SHP77 (cell line): Measurements from ENCODE around the gene RBBP8.

Source experiments
- DNase-seq, 2 experiments: peaks; one replicate each; lab custom pipeline; 2025; lab: John Stamatoyannopoulos, UW

Gene RBBP8

GRCh38 chr18:22999212-22999611 lies 66.1 kb downstream of the RBBP8 start:
- no peak for DNase-seq

- no peak for DNase-seq
These were observed 66.5 kb downstream of the RBBP8 start for GRCh38 chr18:22999647-23000046.

DNA sequence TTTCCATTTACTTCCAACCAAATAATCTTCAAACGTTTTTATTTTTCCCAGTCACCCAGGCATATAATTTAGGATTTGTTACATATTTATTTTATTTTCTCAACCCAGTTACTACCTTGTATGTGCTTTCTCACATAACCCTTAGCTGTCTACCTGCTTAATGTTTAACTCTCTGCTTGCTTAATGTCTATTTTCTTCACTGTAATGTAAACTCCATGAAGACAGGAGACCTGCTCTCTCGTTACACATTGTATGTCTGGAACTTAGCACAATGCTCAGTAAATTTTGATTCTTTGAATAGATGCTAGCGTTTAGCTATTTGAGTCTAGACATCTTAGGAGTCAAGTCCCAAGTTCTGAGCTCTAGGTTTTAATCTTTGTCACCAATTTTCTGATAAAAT lies 70.2 kb downstream of the RBBP8 start:
- no peak for DNase-seq

DNA sequence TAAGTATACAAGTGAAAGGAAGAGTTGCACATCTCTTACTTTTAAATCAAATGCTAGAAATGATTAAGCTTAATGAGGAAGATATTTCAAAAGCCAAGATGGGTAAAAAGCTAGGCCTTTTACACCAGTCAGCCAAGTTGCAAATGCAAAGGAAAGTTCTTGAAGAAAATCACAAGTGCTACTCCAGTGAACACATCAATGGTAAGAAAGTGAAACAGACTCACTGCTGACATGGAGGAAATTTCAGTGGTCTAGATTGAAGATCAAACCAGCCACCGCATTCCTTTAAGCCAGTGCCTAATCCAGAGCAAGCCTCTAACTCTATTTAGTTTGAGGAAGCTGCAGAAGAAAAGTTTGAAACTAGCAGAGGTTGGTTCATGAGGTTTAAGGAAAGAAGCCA lies 79.1 kb downstream of the RBBP8 start:
- DNase-seq, result no peak

DNA sequence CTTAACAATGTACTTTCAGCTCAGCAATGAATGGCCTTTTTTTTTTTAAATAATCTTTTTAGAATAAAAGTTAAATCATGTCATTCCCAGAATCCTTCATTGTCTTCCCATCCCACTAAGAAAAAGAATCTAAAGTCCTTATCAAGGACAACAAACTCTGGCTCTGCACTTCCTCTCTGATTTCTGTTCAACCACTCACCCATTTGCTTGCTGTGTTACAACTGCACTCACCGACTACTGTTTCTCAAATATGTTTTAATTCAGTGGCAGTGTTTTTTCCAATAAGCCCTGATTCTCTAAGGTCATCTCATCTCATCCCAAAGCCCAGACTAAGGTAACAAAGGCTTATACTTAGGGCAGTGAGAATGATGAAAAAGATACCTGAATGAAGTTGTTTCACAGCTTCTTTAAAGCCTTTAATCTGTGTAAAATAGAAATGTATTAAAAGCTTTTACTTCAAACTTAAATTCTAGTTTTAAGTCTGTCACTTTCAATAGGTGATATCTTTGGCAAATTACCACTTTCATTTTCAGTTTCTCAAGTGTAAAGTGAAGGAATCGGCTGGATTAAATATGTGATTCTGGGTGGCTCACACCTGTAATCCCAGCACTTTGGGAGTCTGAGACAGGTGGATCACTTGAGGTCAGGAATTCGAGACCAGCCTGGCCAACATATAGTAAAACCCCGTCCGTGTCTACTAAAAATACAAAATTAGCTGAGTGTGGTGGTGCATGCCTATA lies 87.6 kb downstream of the RBBP8 start:
- no peak for DNase-seq

DNA sequence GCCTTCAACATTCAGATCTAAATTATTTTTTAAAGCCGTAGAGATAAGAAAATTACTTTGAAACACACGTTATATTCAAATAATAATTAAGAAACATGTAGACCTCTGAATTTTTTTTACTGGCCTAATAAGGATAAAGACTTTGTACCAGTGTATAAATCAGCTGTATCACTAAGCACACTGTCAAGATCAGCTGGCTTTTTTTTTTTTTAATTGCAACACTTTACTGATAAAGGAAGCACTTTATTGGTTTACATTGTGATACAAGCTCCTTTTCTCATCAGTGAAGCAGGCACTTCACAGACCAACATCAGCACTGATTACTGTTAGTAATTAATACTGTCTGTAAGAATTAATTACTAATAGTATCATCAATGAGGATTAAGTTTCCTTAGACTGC lies 88.5 kb downstream of the RBBP8 start:
- no peak for DNase-seq

DNA sequence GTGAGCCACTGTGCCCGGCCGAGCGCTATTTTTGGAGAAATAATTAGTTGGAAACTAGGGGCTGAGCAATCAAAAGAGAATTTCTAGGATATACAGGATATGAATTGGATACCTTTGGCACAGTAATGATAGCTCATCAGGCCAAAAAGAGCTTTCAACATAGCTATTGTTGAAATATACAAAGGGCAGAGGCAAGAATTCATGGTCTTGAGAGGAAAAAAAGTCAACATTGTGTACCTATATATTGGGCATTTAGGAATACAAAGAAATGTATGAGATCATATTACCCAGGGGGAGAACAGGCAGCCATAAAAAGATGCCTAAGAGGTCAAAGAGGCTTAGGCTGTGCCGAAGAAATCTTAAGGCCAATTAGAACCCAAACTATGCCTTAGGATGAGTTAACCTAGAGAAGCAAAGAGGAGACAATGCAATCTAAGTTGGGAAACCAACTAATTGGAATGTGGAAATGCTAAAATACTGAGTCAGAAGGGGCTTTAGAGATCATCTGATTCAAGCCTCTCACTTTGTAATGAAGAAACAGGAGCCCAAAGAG lies 99.0 kb downstream of the RBBP8 start:
- DNase-seq, result no peak

DNA sequence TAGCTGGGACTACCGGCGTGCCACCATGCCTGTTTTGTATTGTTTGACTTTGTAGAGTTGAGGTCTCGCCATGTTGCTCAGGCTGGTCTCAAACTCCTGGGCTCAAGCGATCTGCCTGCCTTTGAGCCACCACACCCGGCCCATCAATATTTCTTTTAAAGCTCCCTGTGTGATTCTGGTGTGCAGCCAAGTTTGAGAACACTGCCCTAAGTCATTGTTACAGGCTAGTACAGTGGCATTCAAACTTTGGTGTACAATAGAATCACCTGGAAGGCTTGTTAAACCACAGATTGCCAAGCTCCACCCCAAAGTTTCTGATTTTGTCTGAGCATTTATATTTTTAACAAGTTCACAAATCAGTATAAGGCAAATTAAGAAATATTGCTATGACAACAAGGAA lies 99.9 kb downstream of the RBBP8 start:
- no peak for DNase-seq

DNA sequence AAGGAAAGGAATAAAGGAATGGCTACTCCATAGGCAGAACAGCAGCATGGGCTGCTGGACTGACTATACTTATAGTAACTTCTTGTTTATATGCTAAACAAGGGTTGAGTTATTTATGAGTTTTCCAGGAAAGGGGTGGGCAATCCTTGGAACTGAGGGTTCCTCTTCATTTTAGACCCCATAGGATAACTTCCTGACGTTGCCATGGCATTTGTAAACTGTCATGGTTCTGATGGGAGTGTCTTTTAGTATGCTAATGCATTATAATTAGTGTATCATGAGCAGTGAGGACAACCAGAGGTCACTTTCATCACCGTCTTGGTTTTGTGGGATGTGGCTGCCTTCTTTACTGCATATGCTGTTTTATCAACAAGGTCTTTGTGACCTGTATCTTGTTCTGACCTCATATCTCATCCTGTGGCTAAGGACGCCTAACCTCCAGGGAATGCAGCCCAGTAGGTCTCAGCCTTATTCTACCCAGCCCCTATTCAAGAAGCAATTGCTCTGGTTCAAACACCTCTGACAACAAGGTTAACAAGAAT lies 103.6 kb downstream of the RBBP8 start:
- DNase-seq, result no peak

- DNase-seq, result no peak
These were observed 104.5 kb downstream of the RBBP8 start for GRCh38 chr18:23037646-23038045.

GRCh38 chr18:23038712-23039111 lies 105.6 kb downstream of the RBBP8 start:
- DNase-seq, result no peak

- no peak for DNase-seq
These were observed 109.0 kb downstream of the RBBP8 start for GRCh38 chr18:23042133-23042532.

GRCh38 chr18:23043803-23044376 lies 110.8 kb downstream of the RBBP8 start:
- DNase-seq, result no peak

GRCh38 chr18:23049698-23050373 lies 116.7 kb downstream of the RBBP8 start:
- DNase-seq, result no peak

DNA sequence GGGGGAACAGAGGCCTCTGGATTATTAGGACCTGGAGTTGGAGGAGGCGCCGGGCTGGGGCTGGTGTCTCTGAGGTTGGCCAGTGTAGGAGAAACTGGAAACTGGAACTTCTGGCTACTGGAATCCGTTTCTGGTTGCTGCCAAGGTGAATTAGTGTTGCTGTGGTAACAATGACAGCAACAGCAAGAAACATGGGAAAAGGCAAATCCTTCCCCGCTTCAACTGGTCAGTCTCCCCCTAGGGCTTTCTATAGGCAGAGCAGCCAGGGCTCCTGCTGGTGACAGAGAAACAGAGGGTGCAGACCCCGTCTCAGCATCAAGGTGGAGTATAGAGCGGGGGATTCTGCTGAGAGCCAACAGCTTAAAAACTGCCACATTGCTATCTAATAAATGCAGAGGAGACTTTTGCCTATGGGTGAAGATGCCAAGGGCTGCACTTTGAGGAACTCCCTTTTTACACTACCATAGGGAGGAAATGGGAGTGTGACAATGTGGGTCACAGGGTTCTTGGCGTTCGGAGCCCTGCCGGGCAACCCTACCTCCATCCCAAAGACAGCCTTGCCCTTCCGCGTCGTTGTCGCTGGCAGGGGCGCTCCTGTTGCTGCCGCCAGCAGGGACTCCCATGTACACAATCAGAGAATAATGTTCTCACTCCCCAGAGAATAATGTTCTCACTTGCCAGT lies 120.8 kb downstream of the RBBP8 start:
- peak in 1 of 2 experiments; percentile 4 for DNase-seq

DNA sequence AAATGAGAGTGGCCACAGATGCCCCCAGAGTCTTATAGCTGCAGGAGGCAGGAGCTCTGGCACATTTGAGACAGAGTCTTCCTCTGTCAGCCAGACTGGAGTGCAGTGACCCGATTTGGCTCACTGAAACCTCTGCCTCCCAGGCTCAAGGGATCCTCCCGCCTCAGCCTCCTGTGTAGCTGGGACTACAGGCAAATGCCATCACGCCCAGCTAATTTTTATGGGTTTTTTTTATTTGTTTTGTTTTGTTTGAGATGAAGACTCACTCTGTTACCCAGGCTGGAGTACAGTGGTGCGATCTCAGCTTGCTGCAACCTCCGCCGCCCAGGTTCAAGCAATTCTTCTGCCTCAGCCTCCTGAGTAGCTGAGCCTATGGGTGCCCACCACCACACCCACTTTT lies 121.4 kb downstream of the RBBP8 start:
- DNase-seq, result no peak

GRCh38 chr18:23056315-23056714 lies 123.2 kb downstream of the RBBP8 start:
- DNase-seq, result no peak

GRCh38 chr18:23057096-23057495 lies 124.0 kb downstream of the RBBP8 start:
- no peak for DNase-seq

DNA sequence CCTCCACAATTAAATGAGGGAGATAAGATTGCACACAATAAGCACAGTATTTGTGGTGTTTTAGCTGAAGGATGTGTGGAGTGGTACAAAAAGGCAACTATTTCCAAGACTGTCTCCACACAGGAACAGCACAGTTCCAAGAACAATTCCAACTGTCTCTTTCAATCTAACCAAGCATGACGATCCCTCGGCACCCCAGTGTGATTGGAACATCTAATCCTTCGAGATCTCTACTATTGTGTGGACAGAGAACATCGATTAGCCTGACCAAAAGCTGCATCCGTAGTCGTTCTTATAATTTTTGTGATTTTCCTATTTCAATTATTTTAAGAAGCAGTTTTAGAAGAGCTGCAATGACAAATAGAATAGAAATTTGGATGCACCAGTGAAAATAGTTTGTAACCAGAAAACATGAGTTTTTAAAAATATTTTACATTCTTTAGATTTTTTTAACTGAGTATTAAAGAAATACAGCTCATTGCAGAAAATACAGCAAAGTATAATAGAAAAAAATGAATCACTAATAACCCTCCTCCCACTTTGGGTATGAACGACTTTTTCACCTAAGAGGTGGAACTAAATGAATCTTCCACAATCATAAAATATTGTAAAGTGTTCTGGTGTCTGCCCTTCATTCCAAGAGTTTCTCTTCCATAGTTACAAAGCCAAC lies 125.8 kb downstream of the RBBP8 start:
- DNase-seq, result no peak

DNA sequence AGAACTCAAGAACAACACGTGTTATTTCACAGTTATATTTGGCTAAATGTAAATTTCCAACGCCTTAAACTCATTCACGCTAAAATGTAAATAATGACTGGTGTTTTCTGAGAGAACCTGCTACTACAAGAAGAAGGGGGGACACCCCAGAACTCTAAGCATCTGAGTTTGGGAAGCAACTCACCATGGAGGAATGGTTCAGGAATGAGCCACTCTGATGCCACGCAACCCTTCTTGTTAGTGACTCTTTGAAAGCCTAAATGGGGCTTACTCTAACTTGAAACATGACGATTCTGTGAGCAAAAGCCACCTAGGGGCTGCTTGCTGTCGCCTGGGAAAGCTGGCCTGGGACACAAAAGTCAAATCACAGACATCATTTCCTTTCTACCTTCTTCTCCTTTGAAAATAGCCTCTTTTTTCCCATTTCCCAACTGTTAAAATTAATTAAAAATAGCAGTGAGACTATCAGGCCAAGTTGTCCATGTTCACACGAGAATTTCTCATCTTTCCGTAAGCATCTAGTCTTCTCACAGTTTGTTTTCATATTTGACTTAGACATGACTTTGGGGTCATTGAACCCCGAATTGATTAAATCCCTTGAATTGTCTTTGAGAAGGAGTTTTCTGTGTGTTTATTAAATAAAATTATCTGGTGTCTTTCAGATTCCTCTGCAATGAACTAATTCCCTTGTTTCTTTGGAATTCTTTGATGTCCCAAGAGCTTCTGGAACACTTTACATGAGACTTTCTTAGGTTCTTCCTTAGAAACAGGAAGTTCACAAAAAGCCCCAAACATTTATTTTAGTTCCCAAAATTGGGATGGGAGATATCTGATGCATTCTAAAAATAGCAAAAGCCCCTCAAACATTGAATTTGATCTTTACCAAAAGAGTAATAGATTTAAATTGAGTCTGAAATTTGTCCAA lies 126.7 kb downstream of the RBBP8 start:
- no peak for DNase-seq

GRCh38 chr18:23062011-23062410 lies 128.9 kb downstream of the RBBP8 start:
- DNase-seq, result no peak
